ENCODE measurements around the gene FAM240A. TPM values are rescaled to one million over a fixed set of nuclear protein-coding genes. Genes with fewer than 3 reads are reported as not detected.

The FAM240A gene
- total and polyA plus RNA-seq, 2 donors (not counting 3 experiments of a cell fraction or from before 2014, with no cell fraction given) = not detected

DNA sequence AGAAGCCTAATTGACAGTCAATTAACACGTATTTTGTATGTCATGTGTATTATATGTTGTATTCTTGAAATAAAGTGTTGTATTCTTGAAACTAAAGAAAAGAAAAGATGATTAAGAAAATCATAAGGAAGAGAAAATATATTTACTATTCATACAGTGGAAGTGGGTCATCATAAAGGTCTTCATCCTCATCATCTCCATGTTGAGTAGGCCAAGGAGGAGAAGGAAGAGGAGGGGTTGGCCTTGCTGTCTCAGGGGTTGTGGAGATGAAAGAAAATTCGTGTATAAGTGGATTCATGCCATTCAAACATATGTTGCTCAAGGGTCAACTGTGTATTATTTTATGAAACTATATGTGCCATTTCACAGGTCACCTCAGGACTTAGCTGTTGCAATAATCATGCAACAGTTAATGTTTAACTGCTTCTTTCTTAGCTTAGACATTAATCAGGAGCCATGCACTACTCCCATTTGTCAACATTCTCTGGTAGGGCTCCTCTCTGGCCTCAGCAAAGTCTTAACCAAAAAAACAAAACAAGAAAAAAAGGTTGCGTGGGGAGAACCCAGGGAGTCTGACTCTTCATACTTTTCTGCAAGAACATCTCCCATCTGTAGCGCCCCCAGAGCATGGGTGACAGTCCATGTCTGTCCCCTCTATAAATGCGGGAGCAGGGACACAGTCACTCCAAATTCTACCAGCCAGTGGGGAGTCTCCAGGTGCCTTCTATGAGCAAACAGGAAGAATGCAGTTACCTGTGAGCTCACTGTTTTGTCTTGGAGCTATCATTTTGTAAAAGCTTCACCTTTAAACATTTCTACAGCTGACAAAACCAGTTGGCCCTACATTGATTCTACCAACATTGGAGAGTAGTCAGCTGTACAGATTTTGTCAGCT, 26.3 kb upstream of the FAM240A start:
- BruUV-seq (replicated peaks) = no TSS peak
- dilution Hi-C loops (cut with MboI; ENCODE audit: extremely low pct_ligation_motif_present, low sequenced_read_pairs) (no loop called here), intact Hi-C loops (cut with micrococcal nuclease) (loop anchor here (5.0 kb wide), 1 partner anchor 524 kb away; no protein-coding TSS in a partner anchor)
- Histone ChIP-seq H3K27ac (ENCODE audit: insufficient read depth, low read depth, low read length) (no peak overlapping the region), H3K4me2 (ENCODE audit: insufficient read depth, low read length) (no peak overlapping the region), H3K36me3 (ENCODE audit: control insufficient read depth in 2 of 2, extremely low read depth in 1 of 2, insufficient read depth in 2 of 2, low read length in 2 of 2) (no peaks in the 10 kb centered on the region), H3K9me3 (replicated peaks; ENCODE audit: control insufficient read depth, insufficient read depth, low read length) (no peaks in the 10 kb centered on the region), H3K4me3 (replicated peaks in 1 of 3; ENCODE audit: insufficient read depth in 1 of 3, low read depth in 1 of 3, low read length in 3 of 3) (no peak overlapping the region), H3K9ac (replicated peaks; ENCODE audit: extremely low read depth, insufficient read depth, low read length) (no peak overlapping the region), H4K20me1 (replicated peaks; ENCODE audit: control insufficient read depth, extremely low read depth, insufficient read depth, low read length) (no peaks in the 10 kb centered on the region), H3K27me3 (ENCODE audit: control insufficient read depth in 2 of 2, insufficient read depth in 2 of 2, low read length in 2 of 2) (no peaks in the 10 kb centered on the region), H3K9me1 (replicated peaks; ENCODE audit: control insufficient read depth, extremely low read depth, insufficient read depth, low read length) (no peaks in the 10 kb centered on the region), H3K79me2 (ENCODE audit: control insufficient read depth, insufficient read depth, low read length) (no peaks in the 10 kb centered on the region), H3K4me1 (ENCODE audit: control insufficient read depth, extremely low read depth, insufficient read depth, low read length) (no peaks in the 10 kb centered on the region), H2AFZ (ENCODE audit: low read depth, low read length) (no peak overlapping the region)
- CTCF ChIA-PET = interaction anchor here (1.4 to 2.5 kb wide), 3 partner anchors 14 to 136 kb away, joined by 3 to 10 read pairs (median 3); no protein-coding TSS in a partner anchor
- POLR2A ChIA-PET = no interaction called here
- DNase-seq (ENCODE audit: low read depth, low spot score) = no peak
- FAIRE-seq = no peak
- TF ChIP-seq JUN (IDR thresholded peaks at IDR 0.05; ENCODE audit: borderline replicate concordance, insufficient read depth, insufficient read length, low read depth) (no peak), MYC (IDR thresholded peaks at IDR 0.05; ENCODE audit: low read depth, low read length) (no peak), POLR2AphosphoS5 (IDR thresholded peaks at IDR 0.05; ENCODE audit: insufficient read depth, low read depth, low read length) (no peak), GATA2 (IDR thresholded peaks at IDR 0.05; ENCODE audit: insufficient read depth, insufficient read length, low read depth, low read length) (no peak), FOS (IDR thresholded peaks at IDR 0.05; ENCODE audit: borderline replicate concordance, insufficient read depth, low read length) (no peak), POLR2A (IDR thresholded peaks at IDR 0.05; ENCODE audit: low read depth, low read length) (no peak), EZH2 (IDR thresholded peaks at IDR 0.05; ENCODE audit: borderline replicate concordance, low read depth, low read length, severe bottlenecking) (no peak)
- TF ChIP-seq, protein P1, sequence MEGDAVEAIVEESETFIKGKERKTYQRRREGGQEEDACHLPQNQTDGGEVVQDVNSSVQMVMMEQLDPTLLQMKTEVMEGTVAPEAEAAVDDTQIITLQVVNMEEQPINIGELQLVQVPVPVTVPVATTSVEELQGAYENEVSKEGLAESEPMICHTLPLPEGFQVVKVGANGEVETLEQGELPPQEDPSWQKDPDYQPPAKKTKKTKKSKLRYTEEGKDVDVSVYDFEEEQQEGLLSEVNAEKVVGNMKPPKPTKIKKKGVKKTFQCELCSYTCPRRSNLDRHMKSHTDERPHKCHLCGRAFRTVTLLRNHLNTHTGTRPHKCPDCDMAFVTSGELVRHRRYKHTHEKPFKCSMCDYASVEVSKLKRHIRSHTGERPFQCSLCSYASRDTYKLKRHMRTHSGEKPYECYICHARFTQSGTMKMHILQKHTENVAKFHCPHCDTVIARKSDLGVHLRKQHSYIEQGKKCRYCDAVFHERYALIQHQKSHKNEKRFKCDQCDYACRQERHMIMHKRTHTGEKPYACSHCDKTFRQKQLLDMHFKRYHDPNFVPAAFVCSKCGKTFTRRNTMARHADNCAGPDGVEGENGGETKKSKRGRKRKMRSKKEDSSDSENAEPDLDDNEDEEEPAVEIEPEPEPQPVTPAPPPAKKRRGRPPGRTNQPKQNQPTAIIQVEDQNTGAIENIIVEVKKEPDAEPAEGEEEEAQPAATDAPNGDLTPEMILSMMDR (IDR thresholded peaks at IDR 0.05; ENCODE audit: extremely low read depth in 1 of 2, insufficient read depth in 1 of 2, low read depth in 1 of 2, low read length in 2 of 2) = no peak
- TF ChIP-seq, protein P2, sequence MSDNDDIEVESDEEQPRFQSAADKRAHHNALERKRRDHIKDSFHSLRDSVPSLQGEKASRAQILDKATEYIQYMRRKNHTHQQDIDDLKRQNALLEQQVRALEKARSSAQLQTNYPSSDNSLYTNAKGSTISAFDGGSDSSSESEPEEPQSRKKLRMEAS (IDR thresholded peaks at IDR 0.05; ENCODE audit: insufficient read depth, insufficient read length) = no peak

Measured in endothelial cell of umbilical vein (primary cell).